Loucy (cell line): ENCODE data around the gene BTBD9.

Experiments
- H2AFZ ChIP-seq: fragments of 200-600 bp; sonication (generic); 2 replicates; pipeline ENCODE4 v1.6.0; 2016; ENCODE audit warnings: antibody characterized with exemption, mild to moderate bottlenecking, low read length, moderate library complexity
- H3F3A ChIP-seq: fragments of 200-600 bp; 2 replicates; pipeline ENCODE4 v1.6.0; 2016; ENCODE audit warnings: antibody characterized with exemption, low read depth, mild to moderate bottlenecking
- H3K27me3 ChIP-seq: fragments of 200-600 bp; sonication (generic); 2 replicates; pipeline ENCODE4 v1.6.1; 2014; ENCODE audit warnings: low read length, mild to moderate bottlenecking; ENCODE audit not compliant: insufficient read depth, poor library complexity, severe bottlenecking
- H3K36me3 ChIP-seq: fragments of 200-600 bp; sonication (generic); 2 replicates; pipeline ENCODE4 v1.6.1; 2016; ENCODE audit warnings: low read length; ENCODE audit not compliant: insufficient read depth
- H3K4me1 ChIP-seq: fragments of 200-600 bp; sonication (generic); 2 replicates; pipeline ENCODE4 v1.5.1; 2014; ENCODE audit warnings: low read length, mild to moderate bottlenecking; ENCODE audit not compliant: insufficient read depth, poor library complexity, severe bottlenecking
- H3K4me2 ChIP-seq: fragments of 200-600 bp; sonication (generic); 2 replicates; pipeline ENCODE4 v1.6.0; 2014; ENCODE audit warnings: antibody characterized with exemption, low read length, low read depth, mild to moderate bottlenecking; ENCODE audit not compliant: poor library complexity, severe bottlenecking
- H3K4me3 ChIP-seq: fragments of 200-600 bp; sonication (generic); 2 replicates; pipeline ENCODE4 v1.5.1; 2014; ENCODE audit warnings: low read length, mild to moderate bottlenecking, mixed read lengths; ENCODE audit not compliant: poor library complexity, severe bottlenecking
- H3K79me2 ChIP-seq: fragments of 200-600 bp; sonication (generic); 2 replicates; pipeline ENCODE4 v1.6.1; 2014; ENCODE audit warnings: low read length; ENCODE audit not compliant: insufficient read depth
- H3K9ac ChIP-seq: fragments of 200-600 bp; sonication (generic); 2 replicates; pipeline ENCODE4 v1.6.0; 2014; ENCODE audit warnings: mild to moderate bottlenecking, low read depth, low read length, moderate library complexity; ENCODE audit not compliant: poor library complexity, severe bottlenecking
- H3K9me2 ChIP-seq: fragments of 200-600 bp; sonication (generic); replicated peaks from 2 replicates; pipeline ENCODE4 v1.6.1; 2016; ENCODE audit warnings: low read depth, low read length, mixed read lengths
- H3K9me3 ChIP-seq: fragments of 200-600 bp; sonication (generic); 2 replicates; pipeline ENCODE4 v1.6.1; 2014; ENCODE audit warnings: mild to moderate bottlenecking, antibody characterized with exemption, low read length, low read depth; ENCODE audit not compliant: insufficient read depth
- H4K20me1 ChIP-seq: fragments of 200-600 bp; sonication (generic); 2 replicates; pipeline ENCODE4 v1.6.0; 2014; ENCODE audit warnings: antibody characterized with exemption, low read length, mild to moderate bottlenecking; ENCODE audit not compliant: insufficient read depth, poor library complexity, severe bottlenecking
- EZH2phosphoT487 ChIP-seq: fragments of 200-600 bp; IDR thresholded peaks from 2 replicates; pipeline ENCODE4 v1.6.1; 2018; ENCODE audit warnings: antibody characterized with exemption, mild to moderate bottlenecking, moderate library complexity, borderline replicate concordance
- TF ChIP-seq, protein P1 (sequence below): fragments of 200-600 bp; sonication (generic); conservative IDR thresholded peaks from 2 replicates; pipeline ENCODE4 v1.5.1; 2014; ENCODE audit warnings: mild to moderate bottlenecking, antibody characterized with exemption, low read length

The BTBD9 gene

DNA sequence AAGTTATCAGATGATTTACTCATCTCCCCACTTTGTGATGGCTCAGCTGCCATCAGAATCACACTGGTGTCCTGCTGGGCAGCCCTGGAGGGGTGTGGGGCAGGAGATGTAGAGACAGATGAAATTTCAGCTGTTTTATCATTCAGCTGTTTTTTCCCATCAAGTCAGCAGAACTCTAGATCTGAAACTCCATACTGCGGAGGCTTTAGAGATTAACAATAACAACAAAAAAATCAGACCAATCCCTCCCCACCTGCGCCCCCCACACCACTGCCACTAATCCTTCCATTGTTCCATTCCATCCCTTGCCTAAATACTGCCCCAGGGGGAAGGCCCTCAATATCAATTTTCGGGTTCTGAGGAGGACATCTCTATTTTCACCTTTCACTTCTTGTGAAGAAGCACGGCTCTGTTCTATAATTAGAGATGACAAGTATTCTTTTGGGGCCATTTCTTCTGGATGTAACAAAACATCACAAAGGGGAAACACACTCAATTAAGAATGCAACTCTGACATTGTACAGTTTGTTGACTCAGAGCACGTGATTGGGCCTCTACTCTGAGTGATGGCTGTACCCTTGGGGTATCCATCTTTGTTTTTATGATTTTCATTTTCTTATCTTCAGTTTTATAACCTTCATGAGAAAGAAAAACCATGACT lies 423.9 kb downstream of the BTBD9 start:
- H2AFZ ChIP-seq, result no peak overlapping the region
- no peak overlapping the region for H3K9ac ChIP-seq
- no peaks in the 10 kb centered on the region for H3K27me3 ChIP-seq
- no peak overlapping the region for H3K4me3 ChIP-seq
- no peaks in the 10 kb centered on the region for H3F3A ChIP-seq
- no peaks in the 10 kb centered on the region for H4K20me1 ChIP-seq
- peaks cover 13% of the 10 kb centered on the region for H3K4me1 ChIP-seq
- no peaks in the 10 kb centered on the region for H3K36me3 ChIP-seq
- TF ChIP-seq EZH2phosphoT487, result no peak
- TF ChIP-seq, protein P1, sequence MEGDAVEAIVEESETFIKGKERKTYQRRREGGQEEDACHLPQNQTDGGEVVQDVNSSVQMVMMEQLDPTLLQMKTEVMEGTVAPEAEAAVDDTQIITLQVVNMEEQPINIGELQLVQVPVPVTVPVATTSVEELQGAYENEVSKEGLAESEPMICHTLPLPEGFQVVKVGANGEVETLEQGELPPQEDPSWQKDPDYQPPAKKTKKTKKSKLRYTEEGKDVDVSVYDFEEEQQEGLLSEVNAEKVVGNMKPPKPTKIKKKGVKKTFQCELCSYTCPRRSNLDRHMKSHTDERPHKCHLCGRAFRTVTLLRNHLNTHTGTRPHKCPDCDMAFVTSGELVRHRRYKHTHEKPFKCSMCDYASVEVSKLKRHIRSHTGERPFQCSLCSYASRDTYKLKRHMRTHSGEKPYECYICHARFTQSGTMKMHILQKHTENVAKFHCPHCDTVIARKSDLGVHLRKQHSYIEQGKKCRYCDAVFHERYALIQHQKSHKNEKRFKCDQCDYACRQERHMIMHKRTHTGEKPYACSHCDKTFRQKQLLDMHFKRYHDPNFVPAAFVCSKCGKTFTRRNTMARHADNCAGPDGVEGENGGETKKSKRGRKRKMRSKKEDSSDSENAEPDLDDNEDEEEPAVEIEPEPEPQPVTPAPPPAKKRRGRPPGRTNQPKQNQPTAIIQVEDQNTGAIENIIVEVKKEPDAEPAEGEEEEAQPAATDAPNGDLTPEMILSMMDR, result no peak
- no peaks in the 10 kb centered on the region for H3K9me2 ChIP-seq
- no peaks in the 10 kb centered on the region for H3K9me3 ChIP-seq
- H3K79me2 ChIP-seq, result 0 out of 2 replicates have a peak, but pooled peaks cover 2% of the 10 kb centered on the region
- H3K4me2 ChIP-seq, result no peak overlapping the region

DNA sequence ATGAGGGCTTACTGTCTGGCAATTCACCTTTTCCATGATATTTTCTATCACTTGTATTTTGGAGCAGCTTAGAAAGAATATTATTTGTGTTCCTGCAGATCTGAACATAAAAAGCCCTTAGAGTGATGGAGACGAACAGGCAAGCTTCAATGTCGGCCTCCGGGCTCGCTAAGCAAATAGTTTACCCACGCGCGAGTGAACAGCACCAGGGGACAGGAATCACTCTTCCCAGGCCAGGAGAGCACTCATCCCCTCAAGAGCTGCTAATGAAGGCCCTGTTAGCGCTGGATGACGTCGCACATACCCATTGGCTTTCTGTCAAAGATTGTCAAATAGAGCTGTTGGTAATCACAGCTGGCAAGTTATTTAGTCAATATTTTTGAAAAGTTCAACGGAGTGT lies 424.5 kb downstream of the BTBD9 start:
- 0 out of 2 replicates have a peak, but pooled peaks cover 2% of the 10 kb centered on the region for H3K79me2 ChIP-seq
- H3K9me3 ChIP-seq, result no peaks in the 10 kb centered on the region
- H2AFZ ChIP-seq, result no peak overlapping the region
- no peaks in the 10 kb centered on the region for H3K9me2 ChIP-seq
- TF ChIP-seq, protein P1, result no peak
- no peak for TF ChIP-seq EZH2phosphoT487
- H3K27me3 ChIP-seq, result no peaks in the 10 kb centered on the region
- no peaks in the 10 kb centered on the region for H3K36me3 ChIP-seq
- H3K4me2 ChIP-seq, result no peak overlapping the region
- no peaks in the 10 kb centered on the region for H4K20me1 ChIP-seq
- H3K4me3 ChIP-seq, result no peak overlapping the region
- H3K4me1 ChIP-seq, result peaks cover 17% of the 10 kb centered on the region
- no peak overlapping the region for H3K9ac ChIP-seq
- H3F3A ChIP-seq, result no peaks in the 10 kb centered on the region

DNA sequence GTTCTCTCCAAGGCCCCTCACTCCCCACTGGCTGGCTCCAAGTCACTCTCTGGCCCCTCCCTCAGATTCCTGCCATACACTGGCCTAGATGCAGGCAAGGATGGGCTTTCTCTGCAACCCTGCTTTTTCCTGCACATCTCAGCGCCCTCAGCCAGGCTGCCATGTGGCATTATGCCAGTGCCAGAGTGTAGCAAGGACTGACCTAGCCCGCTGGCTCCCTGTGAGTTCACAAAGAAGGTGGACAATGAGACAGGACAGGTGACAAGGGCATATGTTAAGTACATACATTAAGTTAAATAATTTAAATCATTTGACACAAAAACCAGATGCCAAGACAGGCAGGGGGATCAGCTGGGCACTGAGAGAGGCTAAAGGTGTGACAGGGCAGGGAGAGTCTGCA lies 425.6 kb downstream of the BTBD9 start:
- no peaks in the 10 kb centered on the region for H3K9me2 ChIP-seq
- no peak overlapping the region for H3K4me2 ChIP-seq
- no peaks in the 10 kb centered on the region for H3K9me3 ChIP-seq
- peaks cover 28% of the 10 kb centered on the region for H3K4me1 ChIP-seq
- H3F3A ChIP-seq, result no peaks in the 10 kb centered on the region
- no peak overlapping the region for H2AFZ ChIP-seq
- no peak overlapping the region for H3K4me3 ChIP-seq
- H3K9ac ChIP-seq, result no peak overlapping the region
- 0 out of 2 replicates have a peak, but pooled peaks cover 2% of the 10 kb centered on the region for H3K79me2 ChIP-seq
- no peak for TF ChIP-seq EZH2phosphoT487
- TF ChIP-seq, protein P1, result no peak
- no peaks in the 10 kb centered on the region for H4K20me1 ChIP-seq
- no peaks in the 10 kb centered on the region for H3K27me3 ChIP-seq
- H3K36me3 ChIP-seq, result no peaks in the 10 kb centered on the region
